Keratinocyte (primary cell): ENCODE results near the gene FAM177B. TPM values are rescaled to one million over a fixed set of nuclear protein-coding genes. Genes with fewer than 3 reads are reported as not detected.

Source experiments
- DNase-seq: peaks from one replicate; pipeline ENCODE4 v3.0.0-alpha.2; 2011; ENCODE audit warnings: low read depth, missing footprints, low spot score
- FAIRE-seq: peaks from 2 replicates; lab custom pipeline; 2011; peaks lifted over from hg19 to GRCh38; lab: Jason Lieb, UNC
- H2AFZ ChIP-seq: 2 replicates; pipeline ENCODE4 v1.6.0; 2012; ENCODE audit warnings: low read length, control low read depth, inconsistent platforms; ENCODE audit not compliant: control insufficient read depth
- H3K27ac ChIP-seq: 2 replicates; pipeline ENCODE4 v1.5.1; 2011; ENCODE audit warnings: low read length; ENCODE audit not compliant: control insufficient read depth, insufficient read depth
- H3K27me3 ChIP-seq: 3 replicates; pipeline ENCODE4 v1.6.0; 2011; ENCODE audit warnings: low read length; ENCODE audit not compliant: control insufficient read depth, insufficient read depth; ENCODE audit errors: extremely low read depth
- H3K36me3 ChIP-seq, 2 experiments: 2 replicates in 1 of 2; 3 replicates in 1 of 2; pipeline ENCODE4 v1.5.1; 2011; ENCODE audit warnings: low read length in 2 of 2, mild to moderate bottlenecking in 1 of 2; ENCODE audit not compliant: control insufficient read depth in 2 of 2, insufficient read depth in 2 of 2; ENCODE audit errors: extremely low read depth in 1 of 2
- H3K4me1 ChIP-seq: 3 replicates; pipeline ENCODE4 v1.5.1; 2011; ENCODE audit warnings: low read length; ENCODE audit not compliant: control insufficient read depth, insufficient read depth; ENCODE audit errors: extremely low read depth
- H3K4me2 ChIP-seq: 3 replicates; pipeline ENCODE4 v1.6.0; 2011; ENCODE audit warnings: low read depth, low read length; ENCODE audit not compliant: control insufficient read depth, insufficient read depth; ENCODE audit errors: extremely low read depth
- H3K4me3 ChIP-seq, 3 experiments: fragments of 200-600 bp in 1 of 3; sonication (generic) in 1 of 3; 2 replicates in 2 of 3; 3 replicates in 1 of 3; pipeline ENCODE4 v1.5.1; 2011 to 2016; ENCODE audit warnings: low read length in 3 of 3, mild to moderate bottlenecking in 3 of 3, control low read depth in 2 of 3, inconsistent platforms in 1 of 3, low read depth in 1 of 3, mixed read lengths in 1 of 3, mixed run types in 1 of 3, moderate library complexity in 1 of 3; ENCODE audit not compliant: control insufficient read depth in 2 of 3, insufficient read depth in 2 of 3; ENCODE audit errors: extremely low read depth in 1 of 3
- H3K79me2 ChIP-seq: 2 replicates; pipeline ENCODE4 v1.6.0; 2012; ENCODE audit warnings: low read length; ENCODE audit not compliant: control insufficient read depth, insufficient read depth
- H3K9ac ChIP-seq: 3 replicates; pipeline ENCODE4 v1.6.0; 2011; ENCODE audit warnings: low read length; ENCODE audit not compliant: control insufficient read depth, insufficient read depth; ENCODE audit errors: extremely low read depth
- H3K9me1 ChIP-seq: 3 replicates; pipeline ENCODE4 v1.6.0; 2011; ENCODE audit warnings: low read length; ENCODE audit not compliant: control insufficient read depth, insufficient read depth; ENCODE audit errors: extremely low read depth
- H3K9me3 ChIP-seq: 2 replicates; pipeline ENCODE4 v1.5.1; 2012; ENCODE audit warnings: low read depth, low read length; ENCODE audit not compliant: control insufficient read depth
- H4K20me1 ChIP-seq: 3 replicates; pipeline ENCODE4 v1.6.0; 2011; ENCODE audit warnings: low read length; ENCODE audit not compliant: control insufficient read depth, insufficient read depth; ENCODE audit errors: extremely low read depth
- CTCF ChIP-seq, 3 experiments: IDR thresholded peaks in 1 of 3; conservative IDR thresholded peaks in 1 of 3; optimal IDR thresholded peaks in 1 of 3; 2 replicates in 2 of 3; 3 replicates in 1 of 3; pipeline versions ENCODE3 to v1.5.1; 2011; ENCODE audit warnings: low read length in 3 of 3, mild to moderate bottlenecking in 3 of 3, moderate library complexity in 2 of 3, control low read depth in 1 of 3, inconsistent platforms in 1 of 3; ENCODE audit not compliant: insufficient read depth in 2 of 3; ENCODE audit errors: extremely low read depth in 1 of 3
- EZH2 ChIP-seq: IDR thresholded peaks from one replicate; pipeline ENCODE4 v1.6.1; 2012; ENCODE audit warnings: inconsistent platforms, mild to moderate bottlenecking, low read length, moderate library complexity
- dilution Hi-C: fragments of 300-500 bp; cut with MboI; formaldehyde crosslinking; loops from one replicate; pipeline ENCODE4 v1.7.0; 2020; ENCODE audit warnings: low sequenced_read_pairs; ENCODE audit not compliant: extremely low pct_ligation_motif_present
- polyA plus RNA-seq, 5 experiments: library from polyadenylated mRNA; depleted of rRNA in 3 of 5; stranded (reverse) in 3 of 5; stranded (forward) in 1 of 5; unstranded in 1 of 5; fragments of >200 nt; gene quantifications; 1 replicate in 1 of 5; 2 replicates in 3 of 5; 3 replicates in 1 of 5; pipeline versions ENCODE4 v1.2.1 to v1.2.3, GENCODE V29; 2011 to 2012; ENCODE audit warnings: missing spikeins in 2 of 5, low read depth in 1 of 5, low replicate concordance in 1 of 5

FAM177B gene
- polyA plus RNA-seq, 1 donor (not counting 4 experiments of a cell fraction or from before 2014, with no cell fraction given): not detected

- H3K27me3 ChIP-seq: peaks cover 5% of the 10 kb centered on the region
- no peak overlapping the region for H3K4me3 ChIP-seq
These were observed 46.0 kb downstream of the FAM177B start for GRCh38 chr1:222783051-222783450.

GRCh38 chr1:222784371-222784770, 47.4 kb downstream of the FAM177B start:
- H3K4me1 ChIP-seq: peaks cover 6% of the 10 kb centered on the region
- DNase-seq (no peak), FAIRE-seq (no peak)
- no peak overlapping the region for H3K4me3 ChIP-seq
- H3K9ac ChIP-seq: no peak overlapping the region
- H4K20me1 ChIP-seq: no peaks in the 10 kb centered on the region
- TF ChIP-seq CTCF (optimal IDR thresholded peaks at IDR 0.05 in 1 of 3, IDR thresholded peaks at IDR 0.05 in 1 of 3, conservative IDR thresholded peaks at IDR 0.05 in 1 of 3; ENCODE audit: extremely low read depth in 1 of 3, insufficient read depth in 2 of 3, low read length in 3 of 3) (no peak), EZH2 (no peak)
- H2AFZ ChIP-seq: no peak overlapping the region
- H3K27me3 ChIP-seq: peaks cover 5% of the 10 kb centered on the region
- no peaks in the 10 kb centered on the region for H3K9me3 ChIP-seq
- no peaks in the 10 kb centered on the region for H3K79me2 ChIP-seq
- H3K36me3 ChIP-seq: no peaks in the 10 kb centered on the region
- dilution Hi-C loops: loop anchor here (25.0 kb wide), 1 partner anchor 303 kb away; no protein-coding TSS in a partner anchor
- no peak overlapping the region for H3K27ac ChIP-seq
- H3K4me2 ChIP-seq: no peak overlapping the region
- no peaks in the 10 kb centered on the region for H3K9me1 ChIP-seq

More at GRCh38 chr1:222783051-222783450, 46.0 kb downstream of the FAM177B start:
- H4K20me1 ChIP-seq: no peaks in the 10 kb centered on the region
- H3K9me3 ChIP-seq: no peaks in the 10 kb centered on the region
- H3K4me2 ChIP-seq: no peak overlapping the region
- H2AFZ ChIP-seq: no peak overlapping the region
- no peaks in the 10 kb centered on the region for H3K79me2 ChIP-seq
- peaks cover 6% of the 10 kb centered on the region for H3K4me1 ChIP-seq
- no peak for TF ChIP-seq CTCF (optimal IDR thresholded peaks at IDR 0.05 in 1 of 3, IDR thresholded peaks at IDR 0.05 in 1 of 3, conservative IDR thresholded peaks at IDR 0.05 in 1 of 3; ENCODE audit: extremely low read depth in 1 of 3, insufficient read depth in 2 of 3, low read length in 3 of 3)
- TF ChIP-seq EZH2: no peak
- dilution Hi-C loops: loop anchor here (25.0 kb wide), 1 partner anchor 304 kb away; no protein-coding TSS in a partner anchor
- no peak overlapping the region for H3K27ac ChIP-seq
- H3K9me1 ChIP-seq: no peaks in the 10 kb centered on the region
- FAIRE-seq (no peak), DNase-seq (no peak)
- H3K9ac ChIP-seq: no peak overlapping the region
- H3K36me3 ChIP-seq: no peaks in the 10 kb centered on the region
